GM19238 (cell line): ENCODE results near the gene LUC7L2.
"Not testable (repeated sequence)": the region's sequence is repeated elsewhere in the genome, so short reads cannot be mapped to it uniquely, and the experiment has no call there.

ENCODE experiments used
- DNase-seq: peaks from one replicate; pipeline ENCODE4 v3.0.0; 2011; ENCODE audit warnings: low spot score; ENCODE audit not compliant: insufficient read length

Gene LUC7L2

GRCh38 chr7:139355320-139355719 lies 4.4 kb upstream of the LUC7L2 start:
- DNase-seq: no peak

- DNase-seq: not testable (repeated sequence)
Observed at GRCh38 chr7:139357729-139358506, 1.8 kb upstream of the LUC7L2 start.

- peak; percentile 11 for DNase-seq
Observed at GRCh38 chr7:139358541-139359365, 941 bp upstream of the LUC7L2 start.

GRCh38 chr7:139360210-139360947 lies 685 bp downstream of the LUC7L2 start:
- peak; percentile 83 for DNase-seq

- DNase-seq: no peak
Observed at GRCh38 chr7:139360948-139361307, 1.2 kb downstream of the LUC7L2 start.

- DNase-seq: no peak
Observed at GRCh38 chr7:139361523-139361922, 1.8 kb downstream of the LUC7L2 start.

- DNase-seq: no peak
Observed at GRCh38 chr7:139362302-139362701, 2.6 kb downstream of the LUC7L2 start.

GRCh38 chr7:139362981-139363380 lies 3.3 kb downstream of the LUC7L2 start:
- DNase-seq: no peak

GRCh38 chr7:139365336-139365735 lies 5.6 kb downstream of the LUC7L2 start:
- DNase-seq: no peak

- no peak for DNase-seq
Observed at GRCh38 chr7:139366400-139366799, 6.7 kb downstream of the LUC7L2 start.

GRCh38 chr7:139367438-139368155 lies 7.9 kb downstream of the LUC7L2 start:
- DNase-seq: no peak

GRCh38 chr7:139370301-139370942 lies 10.7 kb downstream of the LUC7L2 start:
- DNase-seq: no peak

- DNase-seq: no peak
Observed at GRCh38 chr7:139370943-139371313, 11.2 kb downstream of the LUC7L2 start.

- DNase-seq: no peak
Observed at GRCh38 chr7:139374246-139374645, 14.6 kb downstream of the LUC7L2 start.

- no peak for DNase-seq
Observed at GRCh38 chr7:139382439-139382838, 22.7 kb downstream of the LUC7L2 start.

GRCh38 chr7:139384611-139385010 lies 24.9 kb downstream of the LUC7L2 start:
- no peak for DNase-seq

GRCh38 chr7:139387594-139387993 lies 27.9 kb downstream of the LUC7L2 start:
- no peak for DNase-seq

- no peak for DNase-seq
Observed at GRCh38 chr7:139389091-139389490, 29.4 kb downstream of the LUC7L2 start.

GRCh38 chr7:139389774-139390173 lies 30.1 kb downstream of the LUC7L2 start:
- DNase-seq: no peak

GRCh38 chr7:139393621-139394211 lies 34.0 kb downstream of the LUC7L2 start:
- no peak for DNase-seq
